GM19372 (cell line): ENCODE measurements around the gene SULT4A1.

Source experiments
- ATAC-seq: cut with Tn5 transposase; IDR thresholded peaks from one replicate; pipeline ENCODE4 v1.9.1; 2021; ENCODE audit warnings: mild to moderate bottlenecking, low read depth, moderate library complexity; ENCODE audit not compliant: unreplicated experiment

The SULT4A1 gene

DNA sequence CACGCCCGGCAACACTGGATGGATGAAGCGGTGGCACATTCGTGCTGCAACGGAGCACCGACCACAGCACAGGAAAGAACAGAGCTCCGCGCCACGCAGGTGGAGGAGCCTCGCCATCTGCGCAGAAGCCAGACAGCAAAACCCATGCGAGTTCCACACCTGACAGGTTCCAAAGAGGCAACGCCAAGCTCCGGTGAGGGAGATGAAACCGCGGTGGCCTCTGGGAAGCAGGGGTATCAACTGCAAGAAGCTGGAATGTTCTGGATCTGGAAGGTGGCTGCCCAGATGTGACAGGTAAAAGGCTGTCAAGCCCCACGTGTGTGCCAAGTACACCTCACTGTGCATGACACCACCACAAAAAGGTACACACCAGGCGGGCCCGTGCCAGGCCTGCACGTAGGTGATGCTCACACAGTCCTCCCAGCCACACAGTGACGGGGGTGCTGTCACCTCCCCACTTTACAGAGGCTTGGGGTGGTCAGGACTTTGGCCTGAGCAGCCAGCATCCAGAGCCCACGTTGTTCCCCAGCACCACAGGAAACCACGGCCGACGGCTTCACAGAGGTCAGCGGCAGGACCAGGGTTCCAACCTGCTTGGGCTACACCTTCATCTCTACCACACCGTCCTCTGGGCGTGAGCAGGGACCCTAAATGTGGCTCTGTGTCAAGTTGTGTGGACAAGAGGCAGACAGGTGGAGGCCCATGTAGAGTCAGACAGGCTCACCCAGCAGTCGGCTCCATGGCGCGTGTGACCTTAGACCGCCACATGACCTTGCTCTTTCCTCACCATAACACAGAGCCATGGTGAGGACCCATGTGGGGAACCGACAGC lies 30.5 kb downstream of the SULT4A1 start:
- ATAC-seq, result no peak

DNA sequence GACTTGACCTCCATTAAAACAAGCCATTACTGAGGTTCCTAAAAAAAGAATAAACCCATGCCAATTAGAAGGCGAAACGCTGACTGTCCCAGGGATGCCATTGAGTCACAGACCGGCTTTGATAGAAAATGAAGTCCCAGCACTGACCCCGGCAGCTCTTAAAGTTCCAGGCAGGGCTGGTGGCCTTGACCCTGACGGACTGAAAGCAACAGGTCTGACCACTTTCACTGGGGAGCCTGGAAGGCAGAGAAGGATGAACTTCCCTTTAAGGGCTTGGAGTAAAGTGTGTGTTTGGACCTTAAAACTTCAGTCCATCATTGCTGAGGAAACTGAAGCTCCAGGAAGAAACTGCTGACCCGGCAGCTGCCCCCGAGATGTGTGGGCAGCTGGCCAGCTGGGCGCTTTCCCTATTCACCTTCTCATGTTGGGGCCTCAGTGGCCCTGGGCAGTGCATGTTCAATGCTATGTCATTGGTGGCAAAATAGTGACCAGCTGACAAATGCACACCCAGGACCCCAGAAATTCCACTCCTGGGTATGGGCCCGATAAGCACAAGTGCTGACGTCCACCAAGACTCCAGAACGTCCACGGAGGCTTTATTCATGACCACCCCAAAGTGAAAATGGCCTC lies 31.3 kb downstream of the SULT4A1 start:
- no peak for ATAC-seq

DNA sequence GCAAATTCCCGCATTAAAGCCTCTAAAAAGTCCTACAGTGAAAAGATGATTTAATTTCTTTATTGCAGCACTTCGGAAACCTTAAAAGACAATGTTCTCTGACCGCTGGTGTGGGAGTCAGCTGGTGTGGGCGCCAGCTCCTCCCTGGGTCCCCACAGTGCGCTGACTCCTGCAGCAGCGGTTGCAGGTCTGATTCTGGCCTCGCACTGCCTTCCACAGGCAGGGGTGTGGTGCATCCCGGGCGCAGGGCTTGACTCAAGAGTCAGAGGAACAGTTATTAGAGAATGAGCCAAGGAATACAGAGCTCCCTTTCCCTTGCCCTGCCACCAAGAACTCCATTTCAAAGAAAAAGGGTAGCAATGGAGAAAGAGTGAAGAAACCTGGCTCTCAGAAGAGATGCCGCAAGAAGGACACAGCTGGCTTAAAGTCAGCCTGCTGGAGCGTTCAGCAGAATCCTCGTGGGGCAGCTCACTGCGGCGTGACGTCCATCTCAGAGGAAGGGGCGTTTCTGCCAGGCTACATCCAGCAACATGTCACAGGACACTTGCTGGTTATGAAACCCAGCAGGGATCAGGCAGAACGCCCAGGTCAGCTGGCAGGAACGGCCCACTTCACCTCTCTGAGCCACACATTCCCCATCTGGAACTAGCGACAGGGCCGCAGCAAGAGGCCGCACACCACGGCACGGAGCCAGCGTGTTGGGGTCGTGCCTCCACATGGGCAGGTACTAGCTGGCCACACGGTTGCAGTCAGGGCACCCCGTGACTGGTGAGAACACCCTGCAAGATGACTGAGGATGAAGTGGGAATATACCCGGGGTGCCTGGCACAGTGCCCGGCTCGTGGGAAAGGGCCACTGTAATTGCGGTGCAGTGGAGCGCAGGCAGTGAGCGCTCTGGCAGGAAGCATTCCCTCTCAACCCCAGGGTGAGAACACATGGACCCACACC lies 32.1 kb downstream of the SULT4A1 start:
- ATAC-seq, result no peak

DNA sequence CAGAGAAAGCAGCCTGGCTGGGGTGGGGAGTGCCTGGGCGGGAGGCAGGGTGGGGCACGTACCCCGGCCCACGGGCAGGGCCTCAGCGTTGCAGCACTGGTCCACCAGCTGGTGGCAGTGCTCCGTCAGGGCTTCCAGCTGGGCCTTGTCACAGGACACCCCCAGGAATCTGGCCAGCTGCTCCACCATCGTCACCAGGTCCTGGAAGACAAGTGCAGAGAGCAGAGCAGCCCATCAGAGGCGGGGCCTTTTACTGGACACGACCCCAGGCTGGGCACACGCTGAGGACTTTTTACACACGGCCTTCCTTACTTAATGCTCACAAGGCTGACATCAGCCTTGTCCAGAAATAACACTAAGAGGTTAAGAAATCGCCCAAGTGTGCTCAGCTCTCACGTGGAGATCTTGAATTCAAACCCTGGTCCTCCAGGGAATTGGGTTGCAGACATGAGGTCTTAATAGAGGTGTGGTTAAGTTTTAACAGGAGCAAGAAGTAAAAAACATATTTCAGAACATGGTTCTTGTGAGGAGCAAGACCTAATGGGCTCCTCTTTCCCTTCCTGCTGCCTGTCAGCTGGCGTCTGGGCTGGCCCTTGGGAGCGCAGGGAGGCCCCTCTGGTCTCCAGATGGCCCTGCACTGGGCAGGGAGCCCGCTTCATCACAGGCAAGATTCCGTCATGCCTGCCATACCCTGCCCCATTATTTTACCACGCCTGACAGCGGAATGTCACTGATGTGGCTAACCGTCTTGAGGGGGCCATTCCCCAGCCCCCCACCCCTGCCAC lies 33.1 kb downstream of the SULT4A1 start:
- ATAC-seq, result no peak

DNA sequence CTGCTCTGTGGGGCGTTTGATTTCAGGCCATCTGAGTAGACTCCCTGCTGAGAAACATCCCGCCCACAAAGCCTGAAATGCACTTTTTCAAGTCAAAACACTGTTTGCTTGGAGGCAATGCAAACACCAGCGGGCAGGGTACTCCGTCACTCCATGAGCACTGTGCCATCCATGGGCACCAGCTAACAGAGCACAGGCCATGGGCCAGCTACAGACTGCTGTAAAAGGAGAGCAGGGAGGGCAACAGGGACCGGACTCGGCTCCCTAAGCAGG lies 33.7 kb downstream of the SULT4A1 start:
- ATAC-seq, result no peak

DNA sequence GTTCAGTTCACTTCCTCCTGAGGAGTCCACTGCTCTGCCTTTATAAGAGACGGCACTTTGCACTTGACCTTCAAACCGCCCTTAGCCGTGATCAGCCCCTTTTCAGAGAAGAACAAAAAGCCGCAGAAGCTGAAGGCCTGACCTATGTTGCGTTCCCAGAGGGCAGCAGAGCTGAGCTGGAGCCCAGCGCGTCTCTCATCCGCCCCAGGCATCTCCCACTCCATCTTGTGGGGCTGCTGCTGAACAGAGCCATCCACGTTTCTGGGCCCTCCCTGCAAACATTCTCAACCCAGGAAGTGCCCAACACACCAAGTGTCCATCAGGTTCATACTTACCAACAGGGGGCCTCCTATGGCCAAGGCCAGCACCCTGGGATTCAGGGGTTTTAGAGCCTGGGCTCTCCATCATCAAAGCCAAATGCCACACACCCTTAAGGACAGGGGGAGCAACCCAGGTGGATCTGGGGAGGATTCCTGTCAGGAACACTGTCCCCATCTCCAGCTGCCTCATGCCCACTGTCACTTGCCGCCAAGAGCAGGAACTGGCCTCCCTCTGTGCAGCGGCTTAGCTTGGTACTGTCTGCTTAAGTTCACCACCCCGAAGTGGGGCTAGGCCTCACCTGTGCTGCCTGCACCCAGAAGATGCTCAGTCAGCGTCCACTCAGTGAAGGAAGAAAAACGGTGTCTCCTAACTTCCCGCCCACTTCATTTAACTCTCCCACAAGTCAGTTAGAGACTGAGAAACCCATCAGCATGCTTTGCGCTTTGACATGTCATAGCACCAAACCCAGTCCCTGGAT lies 34.2 kb downstream of the SULT4A1 start:
- no peak for ATAC-seq

DNA sequence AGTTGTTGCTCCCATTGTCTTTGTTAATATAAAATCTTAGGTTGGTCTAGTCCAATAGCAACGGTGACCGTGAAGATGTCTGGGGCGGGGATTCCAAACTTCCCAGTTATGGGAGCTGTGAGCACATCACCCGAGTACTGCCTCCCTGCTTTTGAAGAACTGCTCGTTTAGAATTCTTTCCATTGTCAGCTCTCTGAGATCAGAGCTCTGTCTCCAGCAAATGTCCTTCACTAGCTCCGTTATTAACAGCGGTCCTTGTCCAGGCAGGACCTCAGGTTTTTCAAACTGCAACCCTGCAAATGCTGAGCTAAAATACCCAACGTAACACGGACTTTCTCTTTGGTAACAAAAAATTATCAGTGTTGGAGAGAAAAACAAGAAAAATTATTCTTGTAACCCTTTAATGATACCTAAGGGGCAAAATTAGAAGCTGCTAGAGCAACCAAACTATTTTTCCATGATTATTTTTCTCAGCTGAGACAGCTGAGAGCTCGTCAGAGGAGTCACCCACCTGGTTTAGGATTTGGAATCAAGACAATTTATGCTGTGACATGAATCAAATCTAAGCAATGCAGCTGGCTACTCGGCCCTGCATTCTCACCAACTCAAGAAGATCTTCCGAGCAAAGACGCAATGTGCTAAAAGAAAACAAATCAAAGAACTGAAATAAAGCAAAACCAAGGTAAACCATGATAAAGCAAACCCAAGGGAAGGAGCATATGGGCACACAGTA lies 35.1 kb downstream of the SULT4A1 start:
- ATAC-seq, result no peak

DNA sequence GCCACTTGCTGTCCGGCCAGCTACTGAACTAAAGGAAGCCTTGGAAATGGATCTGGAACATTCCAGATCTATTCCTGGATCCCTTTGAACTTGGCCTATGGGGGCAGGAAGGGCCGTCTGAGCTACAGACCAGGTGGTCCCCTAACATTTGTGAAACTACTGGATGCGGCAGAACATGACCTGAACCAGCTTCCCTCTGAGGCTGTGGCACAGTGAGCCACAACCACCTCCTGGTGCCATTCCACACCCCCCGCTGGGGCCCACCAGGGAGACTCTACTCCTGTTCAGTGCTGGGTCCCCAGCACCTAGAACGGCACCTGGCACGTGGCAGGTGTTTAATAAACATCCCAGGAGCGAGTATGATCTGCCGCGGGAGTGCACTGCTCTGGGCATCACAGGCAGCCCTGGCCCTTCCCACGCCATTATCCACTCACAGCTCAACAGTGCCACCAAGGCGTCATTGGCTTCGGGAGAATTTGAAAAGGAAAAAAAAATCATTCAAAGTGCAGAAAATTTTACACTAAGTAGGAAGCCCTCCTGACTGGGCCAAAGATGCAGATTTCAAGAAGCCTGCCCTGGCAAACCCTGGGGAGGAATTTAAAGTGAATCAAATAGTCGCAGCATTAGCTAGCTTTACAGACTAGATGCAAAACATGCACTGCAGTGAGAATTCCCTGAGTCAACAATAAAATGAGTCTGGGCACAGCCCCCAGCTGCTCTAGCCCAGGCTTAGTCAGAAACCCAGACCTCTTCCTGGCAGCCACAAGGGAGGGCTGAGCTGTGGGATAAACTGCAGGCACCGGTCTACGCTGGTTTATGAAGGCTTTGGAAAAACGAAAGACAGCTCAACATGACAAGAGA lies 35.9 kb downstream of the SULT4A1 start:
- ATAC-seq, result no peak

DNA sequence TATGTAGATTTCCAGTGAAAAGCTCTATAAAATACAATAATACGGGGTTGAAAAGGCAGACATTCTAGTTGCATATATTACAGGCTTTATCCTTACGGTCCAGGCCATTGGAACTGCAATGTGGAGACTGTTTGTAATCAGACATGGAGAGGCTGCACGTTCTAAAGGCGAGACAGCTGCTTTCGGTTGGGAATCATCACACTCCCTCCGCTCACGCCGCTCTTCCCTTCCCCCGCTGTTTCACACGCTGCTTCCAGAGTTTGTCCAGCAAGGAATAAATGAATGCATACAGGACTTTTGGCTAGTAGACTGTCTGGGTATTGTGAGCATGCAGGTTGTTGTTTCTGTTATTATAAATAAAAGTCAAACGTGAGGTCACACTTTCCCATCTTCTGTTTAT lies 36.7 kb downstream of the SULT4A1 start:
- ATAC-seq, result no peak

DNA sequence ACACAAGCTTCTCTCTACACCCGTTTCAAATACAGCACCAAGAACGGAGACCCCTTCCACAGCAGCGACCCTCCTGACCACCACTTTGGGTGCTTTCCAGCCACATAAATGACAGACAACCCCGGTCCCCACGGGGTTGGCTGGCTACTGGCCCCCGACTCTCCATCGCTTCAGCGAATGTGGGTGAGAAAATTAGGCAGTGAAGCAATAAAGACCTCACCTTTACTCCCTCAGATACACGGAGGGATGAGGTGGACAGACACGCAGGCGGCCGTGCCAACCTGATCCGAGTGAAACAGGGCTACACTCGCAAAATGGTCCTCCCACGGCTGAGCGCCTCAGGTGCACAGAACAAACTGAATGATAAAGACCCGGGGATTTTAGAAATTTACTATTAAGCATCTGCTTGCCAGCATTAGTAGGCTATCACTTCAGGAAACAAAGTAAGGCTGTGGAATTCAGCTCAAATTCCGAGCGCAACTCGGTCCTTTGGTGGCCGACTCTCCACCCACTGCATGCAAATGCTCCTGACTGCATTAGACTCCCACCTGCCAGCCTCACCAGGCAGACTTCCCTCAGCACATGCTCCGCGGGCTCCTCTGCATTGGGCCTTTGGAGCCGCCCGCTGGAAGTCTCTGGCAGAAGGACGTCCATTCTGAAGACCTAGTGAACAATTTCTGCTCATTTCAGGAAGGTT lies 37.4 kb downstream of the SULT4A1 start:
- ATAC-seq, result no peak

DNA sequence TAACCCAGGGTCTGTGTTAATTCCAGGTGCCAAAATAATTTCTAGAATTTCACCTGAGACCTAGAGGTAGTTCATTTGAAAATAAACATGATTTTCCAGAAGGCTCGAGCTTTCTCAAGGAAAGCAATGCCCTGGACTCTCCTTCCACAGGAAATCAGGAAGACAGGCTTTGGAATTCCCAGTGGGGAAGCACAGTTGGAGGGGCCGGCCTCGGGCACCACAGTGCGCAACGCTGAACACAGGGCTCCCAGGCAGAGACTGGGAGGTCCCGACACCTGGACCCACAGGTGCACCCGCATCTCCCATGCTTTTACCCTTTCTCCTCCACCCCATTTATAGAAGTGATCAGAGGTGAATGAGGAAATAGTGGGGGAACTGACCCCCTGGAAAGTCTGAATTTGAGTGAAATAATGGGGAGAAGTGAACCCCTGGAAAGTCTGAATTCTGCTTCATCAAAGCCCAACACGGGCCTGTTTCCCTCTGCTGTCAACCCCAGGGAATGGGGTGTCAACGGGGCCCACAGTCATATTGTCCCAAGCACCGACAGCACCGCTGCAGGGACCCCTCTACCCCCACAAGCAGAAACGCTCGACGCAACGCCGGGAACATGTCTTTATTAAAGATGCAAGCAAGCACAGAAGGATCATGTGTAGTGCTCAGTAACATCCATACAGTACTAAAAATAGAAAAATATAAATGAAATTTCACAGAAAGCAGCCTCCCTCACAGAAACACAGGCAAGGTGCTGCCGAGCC lies 38.2 kb downstream of the SULT4A1 start:
- no peak for ATAC-seq

DNA sequence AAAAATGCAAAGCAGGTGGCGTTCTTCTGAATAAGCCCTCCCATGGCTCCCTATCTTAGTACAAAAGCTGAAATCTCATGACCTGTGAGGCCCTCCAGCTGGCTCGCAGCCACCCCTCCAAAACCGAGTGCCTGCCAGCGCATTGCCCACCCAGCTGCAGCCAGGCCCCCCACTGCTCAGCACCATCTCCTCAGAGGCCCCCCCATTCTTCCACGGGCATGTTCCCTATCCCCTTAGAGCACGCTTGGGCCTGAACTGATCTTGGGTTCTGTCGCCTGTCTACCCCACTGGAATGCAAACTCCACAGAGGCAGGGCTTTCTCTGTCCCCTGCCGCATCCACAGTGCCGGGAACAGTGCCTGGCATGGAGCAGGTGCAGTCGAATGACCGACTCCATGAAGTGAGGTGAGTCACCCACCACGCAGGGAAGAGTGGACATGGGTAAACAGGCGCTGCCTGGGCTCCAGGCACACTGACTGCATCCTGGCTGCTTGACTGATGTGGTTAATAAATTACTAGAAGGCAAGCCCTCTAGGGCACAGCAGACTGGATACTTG lies 38.9 kb downstream of the SULT4A1 start:
- ATAC-seq, result no peak

DNA sequence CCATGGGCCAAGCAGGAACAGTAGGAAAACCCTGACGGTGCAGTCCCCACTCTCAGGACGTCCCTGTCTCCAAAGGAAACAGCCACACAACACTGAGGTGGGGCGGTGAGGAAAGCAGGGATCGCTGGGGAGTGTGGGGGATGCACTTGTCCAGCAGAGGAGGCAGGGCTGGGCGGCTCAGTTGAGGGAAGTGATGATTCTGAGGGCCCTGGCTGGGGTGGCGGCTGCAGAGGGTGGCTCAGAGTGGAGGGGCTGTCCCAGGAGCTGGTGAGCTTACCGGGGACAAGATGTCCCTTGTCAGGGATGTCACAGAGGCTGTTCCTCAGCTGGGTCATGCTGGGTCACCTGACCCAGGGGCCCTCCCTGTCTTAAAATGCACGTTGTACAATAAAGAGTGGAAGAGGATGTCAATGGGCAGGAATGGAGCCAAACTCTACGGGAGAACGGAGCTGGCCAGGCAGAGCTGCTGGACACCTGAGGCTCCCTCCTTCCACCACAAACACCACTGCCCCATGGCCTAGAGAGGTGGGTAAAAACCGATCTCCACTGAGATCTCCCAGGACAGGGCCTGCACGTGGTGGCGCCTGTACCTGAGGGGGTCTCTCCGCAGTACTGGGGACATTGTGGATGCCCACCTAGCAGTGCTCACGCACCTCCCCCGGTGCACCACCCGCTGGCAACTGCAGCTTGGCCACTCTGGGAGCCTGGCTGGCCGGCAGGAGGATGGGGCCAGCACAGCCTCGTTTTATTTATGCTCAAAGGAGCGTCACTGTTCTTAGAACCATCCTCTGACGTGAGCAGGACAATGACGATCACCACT lies 40.5 kb downstream of the SULT4A1 start:
- no peak for ATAC-seq

DNA sequence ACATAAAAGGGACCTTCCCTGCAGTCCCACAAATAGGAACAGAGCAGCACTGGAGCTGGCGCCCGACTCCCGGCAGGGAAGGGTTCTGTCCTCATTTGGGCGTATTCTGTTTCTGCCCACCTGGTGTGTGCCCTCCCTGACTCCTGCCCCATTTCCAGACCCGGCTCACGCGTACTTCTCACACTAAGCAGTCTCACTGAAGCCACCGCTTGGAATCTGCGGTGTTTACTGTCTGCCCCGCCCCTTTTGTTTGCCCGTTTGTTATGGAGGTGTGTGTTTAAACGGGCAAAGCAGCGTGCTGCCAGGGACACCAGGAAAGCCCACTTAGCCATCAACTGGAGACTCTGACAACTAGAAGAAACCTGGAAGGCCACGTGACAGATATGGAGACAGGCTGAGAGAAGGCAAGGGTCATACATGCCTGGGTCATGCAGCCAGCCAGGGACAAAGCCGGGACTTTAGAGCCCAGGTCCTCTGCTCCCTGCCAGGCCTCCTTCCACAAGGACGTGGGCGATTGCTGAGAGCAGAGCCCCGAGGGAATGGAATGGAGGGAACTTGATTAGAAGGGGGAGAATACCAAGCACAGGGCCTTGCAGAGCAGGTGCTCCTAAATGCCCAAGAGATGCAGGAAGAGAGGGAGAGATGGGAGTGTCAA lies 41.5 kb downstream of the SULT4A1 start:
- no peak for ATAC-seq

DNA sequence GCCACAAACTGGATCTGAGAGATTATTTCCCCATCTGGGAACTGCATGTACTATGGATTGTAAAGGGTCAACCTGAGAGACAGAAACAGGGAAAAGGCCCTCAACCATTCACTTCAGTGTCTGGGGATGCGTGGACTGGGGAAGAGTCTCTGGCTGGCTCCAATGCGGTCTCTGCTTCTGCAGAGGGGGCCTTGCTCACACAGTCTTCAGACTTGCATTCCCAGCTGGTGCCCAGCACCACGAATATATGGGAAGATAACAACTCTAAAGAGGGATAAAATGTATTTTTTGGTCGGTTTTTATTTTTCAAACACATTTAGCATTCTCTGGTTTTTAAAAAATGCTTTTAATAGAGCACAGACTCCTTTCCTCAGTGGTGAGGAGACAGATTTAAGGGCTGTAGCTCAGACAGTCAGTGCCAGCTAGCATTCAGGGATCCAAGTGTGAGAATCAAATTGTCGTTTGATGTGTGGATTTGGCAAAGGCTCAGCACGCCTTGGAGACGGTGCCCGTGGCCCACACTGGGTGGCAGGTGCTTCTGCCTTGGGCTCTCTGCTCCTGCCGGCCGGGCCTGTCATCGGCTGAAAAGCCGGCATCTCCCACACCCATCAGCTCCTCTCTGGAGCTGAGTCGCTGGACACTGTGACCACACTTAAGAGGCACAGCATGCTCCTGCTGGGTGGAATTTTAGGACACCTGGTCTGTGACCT lies 42.2 kb downstream of the SULT4A1 start:
- no peak for ATAC-seq
